ENCODE measurements around the gene ZDHHC4. TPM values are rescaled to one million over a fixed set of nuclear protein-coding genes. Genes with fewer than 3 reads are reported as not detected.

ZDHHC4 gene
- total and polyA plus RNA-seq, 9 of the 15 experiments (the other 6 are each of a cell fraction or from before 2014, with no cell fraction given), result 33.4 to 106 (median 58.3) TPM

GRCh38 chr7:6607651-6608051 lies 30.4 kb downstream of the ZDHHC4 start (continued):
- TF ChIP-seq ZNF395 (CRISPR knock-in tag; IDR thresholded peaks at IDR 0.05) (no peak), SFPQ (IDR thresholded peaks at IDR 0.05; ENCODE audit: low read depth, low read length) (no peak), HMGN3 (IDR thresholded peaks at IDR 0.05; ENCODE audit: borderline replicate concordance, extremely low read depth, insufficient read length, low read depth, low read length) (no peak), CBFB (CRISPR knock-in tag; IDR thresholded peaks at IDR 0.05) (no peak), PHF20 (IDR thresholded peaks at IDR 0.05; ENCODE audit: partially characterized antibody) (no peak), CBFA2T2 (conservative IDR thresholded peaks at IDR 0.05) (no peak)

GRCh38 chr7:6608081-6608480 lies 30.8 kb downstream of the ZDHHC4 start:
- no TSS peak for BruUV-seq (replicated peaks)
- Histone ChIP-seq H3K4me2 (ENCODE audit: insufficient read depth, low read length) (no peak overlapping the region), H3K4me1 (replicated peaks in 1 of 2; ENCODE audit: control insufficient read depth in 2 of 2, insufficient read depth in 2 of 2, low read length in 2 of 2) (0 out of 5 replicates have a peak, but pooled peaks cover 0 to 2% of the 10 kb centered on the region in 2 experiments), H2AFZ (ENCODE audit: low read depth, low read length) (no peak overlapping the region), H3K79me2 (ENCODE audit: control insufficient read depth, insufficient read depth, low read length) (no peaks in the 10 kb centered on the region), H4K20me1 (replicated peaks; ENCODE audit: control insufficient read depth, insufficient read depth, low read length) (no peaks in the 10 kb centered on the region), H3K27ac (ENCODE audit: extremely low read depth, low read depth, low read length) (no peak overlapping the region), H3K9me1 (ENCODE audit: control insufficient read depth, insufficient read depth, low read length) (no peaks in the 10 kb centered on the region), H3K36me3 (ENCODE audit: control insufficient read depth, insufficient read depth, low read length) (peaks cover 31% of the 10 kb centered on the region; the same call in 1 of the 3 replicates), H3K9ac (ENCODE audit: insufficient read depth in 1 of 2, low read depth in 2 of 2, low read length in 2 of 2) (no peak overlapping the region), H3K27me3 (ENCODE audit: control insufficient read depth in 2 of 2, insufficient read depth in 2 of 2, low read length in 2 of 2) (peaks cover 0 to 5% of the 10 kb centered on the region in 2 experiments; a peak in 1 of 5 replicates), H3K9me3 (replicated peaks; ENCODE audit: control insufficient read depth, insufficient read depth, low read depth, low read length) (no peaks in the 10 kb centered on the region), H3K4me3 (no peak overlapping the region)
- FAIRE-seq (no peak), ATAC-seq (no peak), DNase-seq (ENCODE audit: extremely low read depth in 1 of 4, low spot score in 3 of 4) (no peak)
- CTCF ChIA-PET (ENCODE audit: low intra/inter-chr PET ratio), result no interaction called here
- POLR2A ChIA-PET, result interaction anchor here (0.7 to 1.5 kb wide), 2 partner anchors 13 to 125 kb away, joined by 3 read pairs; no protein-coding TSS in a partner anchor
- 94% methylated on average over 15 of the region's 27 CpGs for WGBS (ENCODE audit: insufficient coverage, low coverage, missing lambda C conversion rate)
- intact Hi-C loops (cut with micrococcal nuclease) (no loop called here), in situ Hi-C loops (cut with MboI) (no loop called here)
- TF ChIP-seq CGGBP1 (CRISPR knock-in tag; IDR thresholded peaks at IDR 0.05) (no peak), IRF9 (tag; IDR thresholded peaks at IDR 0.05) (no peak), ZNF41 (CRISPR knock-in tag; conservative IDR thresholded peaks at IDR 0.05) (no peak), HDAC1 (IDR thresholded peaks at IDR 0.05) (no peak), ZNF584 (CRISPR knock-in tag; IDR thresholded peaks at IDR 0.05; ENCODE audit: low read depth) (no peak), NELFE (IDR thresholded peaks at IDR 0.05; ENCODE audit: insufficient read depth, insufficient read length) (no peak), USF2 (CRISPR knock-in tag; IDR thresholded peaks at IDR 0.05) (no peak), MBD1 (CRISPR knock-in tag; IDR thresholded peaks at IDR 0.05) (no peak)
